Liver (tissue), 9 donors: ENCODE results near the gene GALNT9. TPM values are rescaled to one million over a fixed set of nuclear protein-coding genes. Genes with fewer than 3 reads are reported as not detected.

Source experiments
- DNase-seq: peaks from one replicate; pipeline ENCODE4 v3.0.0-alpha.2; 2017; ENCODE audit warnings: low spot score
- H3K27ac ChIP-seq, 2 donors: one replicate each; pipeline ENCODE4 v1.7.0; 2013; ENCODE audit warnings: inconsistent platforms in 2 of 2, low read length in 2 of 2, control low read depth in 1 of 2, low read depth in 1 of 2, mild to moderate bottlenecking in 1 of 2
- H3K27me3 ChIP-seq, 4 donors: one replicate each; pipeline versions ENCODE4 v1.6.1 to v1.7.0; 2013; ENCODE audit warnings: low read length in 3 of 4, inconsistent platforms in 1 of 4, mild to moderate bottlenecking in 1 of 4, moderate library complexity in 1 of 4; ENCODE audit not compliant: control insufficient read depth in 4 of 4, insufficient read depth in 4 of 4
- H3K36me3 ChIP-seq, 4 donors: one replicate each; pipeline versions ENCODE4 v1.6.1 to v1.7.0; 2013; ENCODE audit warnings: low read length in 3 of 4, mild to moderate bottlenecking in 3 of 4, low read depth in 1 of 4, moderate library complexity in 1 of 4; ENCODE audit not compliant: control insufficient read depth in 4 of 4, insufficient read depth in 3 of 4
- H3K4me1 ChIP-seq, 4 donors: one replicate each; pipeline versions ENCODE4 v1.6.1 to v1.7.0; 2013; ENCODE audit warnings: low read length in 3 of 4, mild to moderate bottlenecking in 3 of 4, moderate library complexity in 1 of 4; ENCODE audit not compliant: control insufficient read depth in 4 of 4, insufficient read depth in 4 of 4
- H3K4me3 ChIP-seq, 3 donors: one replicate each; pipeline versions ENCODE4 v1.6.1 to v1.7.0; 2013; ENCODE audit warnings: low read length in 3 of 3, control low read depth in 1 of 3, low read depth in 1 of 3, mild to moderate bottlenecking in 1 of 3
- H3K9ac ChIP-seq, 2 donors: one replicate each; pipeline ENCODE4 v1.7.0; 2013; ENCODE audit warnings: low read length in 2 of 2, mild to moderate bottlenecking in 2 of 2, moderate library complexity in 2 of 2, control low read depth in 1 of 2, low read depth in 1 of 2
- H3K9me3 ChIP-seq, 4 donors: one replicate each; pipeline versions ENCODE4 v1.6.1 to v1.7.0; 2013; ENCODE audit warnings: low read length in 3 of 4; ENCODE audit not compliant: control insufficient read depth in 4 of 4
- CTCF ChIP-seq: fragments of 150-350 bp; IDR thresholded peaks from 2 replicates; pipeline ENCODE4 v1.5.1; 2017; ENCODE audit warnings: improper control_type of control experiment, low read depth, low read length; ENCODE audit not compliant: missing input control
- EGR1 ChIP-seq, 2 donors: IDR thresholded peaks; 2 replicates each; pipeline ENCODE4 v1.6.1; 2016 to 2018; ENCODE audit warnings: antibody characterized with exemption in 2 of 2, low read depth in 2 of 2
- FOXA2 ChIP-seq: IDR thresholded peaks from 2 replicates; pipeline ENCODE4 v1.6.1; 2016; ENCODE audit warnings: antibody characterized with exemption
- GABPA ChIP-seq, 2 donors: IDR thresholded peaks in 1 of 2; conservative IDR thresholded peaks in 1 of 2; 2 replicates each; pipeline ENCODE4 v1.6.1; 2016; ENCODE audit warnings: antibody characterized with exemption in 2 of 2, mild to moderate bottlenecking in 1 of 2, moderate library complexity in 1 of 2
- HNF4A ChIP-seq, 2 donors: conservative IDR thresholded peaks; 2 replicates each; pipeline ENCODE4 v1.6.1; 2016; ENCODE audit warnings: antibody characterized with exemption in 2 of 2, mild to moderate bottlenecking in 2 of 2
- HNF4G ChIP-seq: IDR thresholded peaks from 2 replicates; pipeline ENCODE4 v1.6.1; 2016; ENCODE audit warnings: antibody characterized with exemption
- RAD21 ChIP-seq, 2 donors: IDR thresholded peaks; 2 replicates each; pipeline ENCODE4 v1.6.1; 2016; ENCODE audit warnings: antibody characterized with exemption in 2 of 2, mild to moderate bottlenecking in 2 of 2
- RXRA ChIP-seq, 2 donors: IDR thresholded peaks; 2 replicates each; pipeline ENCODE4 v1.6.1; 2017 to 2018; ENCODE audit warnings: antibody characterized with exemption in 2 of 2, mild to moderate bottlenecking in 1 of 2
- SP1 ChIP-seq: IDR thresholded peaks from 2 replicates; pipeline ENCODE4 v1.6.1; 2018; ENCODE audit warnings: antibody characterized with exemption, mild to moderate bottlenecking
- TAF1 ChIP-seq: conservative IDR thresholded peaks from 2 replicates; pipeline ENCODE4 v1.6.1; 2016; ENCODE audit warnings: antibody characterized with exemption, mild to moderate bottlenecking
- YY1 ChIP-seq: IDR thresholded peaks from 2 replicates; pipeline ENCODE4 v1.6.1; 2016; ENCODE audit warnings: antibody characterized with exemption, mild to moderate bottlenecking
- WGBS: extraction: QIAGEN DNeasy Blood & Tissue Kit; methylation state at CpG from one replicate; pipeline ENCODE4 v1.1.7; 2013; 5-methylcytosine and 5-hydroxymethylcytosine counted together
- polyA plus RNA-seq, 2 donors: library from polyadenylated mRNA; stranded (reverse) in 1 of 2; unstranded in 1 of 2; fragments of 200-250 nt in 1 of 2; fragments of >200 nt in 1 of 2; fragmentation: Nextera tagmentation in 1 of 2; extraction: Ambion mirVana in 1 of 2; gene quantifications; one replicate each; pipeline versions ENCODE4 v1.2.1 to v1.2.3, GENCODE V29; 2013 to 2015
- total RNA-seq, 2 donors: library from RNA; depleted of rRNA; stranded (reverse); fragments of >200 nt; gene quantifications; one replicate each; pipeline ENCODE4 v1.2.3, GENCODE V29; 2014
- TF ChIP-seq, protein P1 (sequence below): IDR thresholded peaks from 2 replicates; pipeline ENCODE4 v1.6.1; 2016; ENCODE audit warnings: antibody characterized with exemption
- TF ChIP-seq, protein P2 (sequence below): IDR thresholded peaks from 2 replicates; pipeline ENCODE4 v1.6.1; 2016; ENCODE audit warnings: antibody characterized with exemption
- TF ChIP-seq, protein P3 (sequence below): IDR thresholded peaks from 2 replicates; pipeline ENCODE4 v1.6.1; 2016; ENCODE audit warnings: antibody characterized with exemption, mild to moderate bottlenecking
- donor health status: healthy.
- donor health status: healthy.
- donor health status: healthy.
- donor health status: healthy.
- donor health status: healthy.

GALNT9 gene
- total and polyA plus RNA-seq, 4 donors = 0.05 to 0.25 (median 0.09) TPM; not detected in 1

- 88% methylated on average over 30 of the region's 30 CpGs for WGBS
- DNase-seq = no peak
Measured at GRCh38 chr12:132180648-132181546, 148.5 kb downstream of the GALNT9 start.

More at GRCh38 chr12:132180648-132181546, 148.5 kb downstream of the GALNT9 start:
- H3K4me1 ChIP-seq = no peaks in the 10 kb centered on the region
- H3K9me3 ChIP-seq = peaks cover 0 to 3% (median 0%) of the 10 kb centered on the region in 4 donors
- TF ChIP-seq HNF4A (conservative IDR thresholded peaks at IDR 0.05) (no peak), RAD21 (IDR thresholded peaks at IDR 0.05) (no peak), HNF4G (no peak), YY1 (no peak), SP1 (no peak), FOXA2 (no peak), EGR1 (IDR thresholded peaks at IDR 0.05; ENCODE audit: low read depth in 2 of 2) (no peak), RXRA (IDR thresholded peaks at IDR 0.05) (no peak), CTCF (no peak), TAF1 (no peak), GABPA (IDR thresholded peaks at IDR 0.05 in 1 of 2, conservative IDR thresholded peaks at IDR 0.05 in 1 of 2) (no peak)
- TF ChIP-seq, protein P1, sequence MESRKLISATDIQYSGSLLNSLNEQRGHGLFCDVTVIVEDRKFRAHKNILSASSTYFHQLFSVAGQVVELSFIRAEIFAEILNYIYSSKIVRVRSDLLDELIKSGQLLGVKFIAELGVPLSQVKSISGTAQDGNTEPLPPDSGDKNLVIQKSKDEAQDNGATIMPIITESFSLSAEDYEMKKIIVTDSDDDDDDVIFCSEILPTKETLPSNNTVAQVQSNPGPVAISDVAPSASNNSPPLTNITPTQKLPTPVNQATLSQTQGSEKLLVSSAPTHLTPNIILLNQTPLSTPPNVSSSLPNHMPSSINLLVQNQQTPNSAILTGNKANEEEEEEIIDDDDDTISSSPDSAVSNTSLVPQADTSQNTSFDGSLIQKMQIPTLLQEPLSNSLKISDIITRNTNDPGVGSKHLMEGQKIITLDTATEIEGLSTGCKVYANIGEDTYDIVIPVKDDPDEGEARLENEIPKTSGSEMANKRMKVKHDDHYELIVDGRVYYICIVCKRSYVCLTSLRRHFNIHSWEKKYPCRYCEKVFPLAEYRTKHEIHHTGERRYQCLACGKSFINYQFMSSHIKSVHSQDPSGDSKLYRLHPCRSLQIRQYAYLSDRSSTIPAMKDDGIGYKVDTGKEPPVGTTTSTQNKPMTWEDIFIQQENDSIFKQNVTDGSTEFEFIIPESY = no peak
- TF ChIP-seq, protein P2, sequence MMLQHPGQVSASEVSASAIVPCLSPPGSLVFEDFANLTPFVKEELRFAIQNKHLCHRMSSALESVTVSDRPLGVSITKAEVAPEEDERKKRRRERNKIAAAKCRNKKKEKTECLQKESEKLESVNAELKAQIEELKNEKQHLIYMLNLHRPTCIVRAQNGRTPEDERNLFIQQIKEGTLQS = no peak
- TF ChIP-seq, protein P3, sequence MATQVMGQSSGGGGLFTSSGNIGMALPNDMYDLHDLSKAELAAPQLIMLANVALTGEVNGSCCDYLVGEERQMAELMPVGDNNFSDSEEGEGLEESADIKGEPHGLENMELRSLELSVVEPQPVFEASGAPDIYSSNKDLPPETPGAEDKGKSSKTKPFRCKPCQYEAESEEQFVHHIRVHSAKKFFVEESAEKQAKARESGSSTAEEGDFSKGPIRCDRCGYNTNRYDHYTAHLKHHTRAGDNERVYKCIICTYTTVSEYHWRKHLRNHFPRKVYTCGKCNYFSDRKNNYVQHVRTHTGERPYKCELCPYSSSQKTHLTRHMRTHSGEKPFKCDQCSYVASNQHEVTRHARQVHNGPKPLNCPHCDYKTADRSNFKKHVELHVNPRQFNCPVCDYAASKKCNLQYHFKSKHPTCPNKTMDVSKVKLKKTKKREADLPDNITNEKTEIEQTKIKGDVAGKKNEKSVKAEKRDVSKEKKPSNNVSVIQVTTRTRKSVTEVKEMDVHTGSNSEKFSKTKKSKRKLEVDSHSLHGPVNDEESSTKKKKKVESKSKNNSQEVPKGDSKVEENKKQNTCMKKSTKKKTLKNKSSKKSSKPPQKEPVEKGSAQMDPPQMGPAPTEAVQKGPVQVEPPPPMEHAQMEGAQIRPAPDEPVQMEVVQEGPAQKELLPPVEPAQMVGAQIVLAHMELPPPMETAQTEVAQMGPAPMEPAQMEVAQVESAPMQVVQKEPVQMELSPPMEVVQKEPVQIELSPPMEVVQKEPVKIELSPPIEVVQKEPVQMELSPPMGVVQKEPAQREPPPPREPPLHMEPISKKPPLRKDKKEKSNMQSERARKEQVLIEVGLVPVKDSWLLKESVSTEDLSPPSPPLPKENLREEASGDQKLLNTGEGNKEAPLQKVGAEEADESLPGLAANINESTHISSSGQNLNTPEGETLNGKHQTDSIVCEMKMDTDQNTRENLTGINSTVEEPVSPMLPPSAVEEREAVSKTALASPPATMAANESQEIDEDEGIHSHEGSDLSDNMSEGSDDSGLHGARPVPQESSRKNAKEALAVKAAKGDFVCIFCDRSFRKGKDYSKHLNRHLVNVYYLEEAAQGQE = no peak
- H3K4me3 ChIP-seq = no peak overlapping the region
- H3K27ac ChIP-seq = no peak overlapping the region
- H3K9ac ChIP-seq = no peak overlapping the region
- H3K36me3 ChIP-seq = no peaks in the 10 kb centered on the region
- H3K27me3 ChIP-seq = peaks cover 0 to 5% (median 0%) of the 10 kb centered on the region in 4 donors
